Measurements from ENCODE around the gene SDHAF4.

SDHAF4 gene

DNA sequence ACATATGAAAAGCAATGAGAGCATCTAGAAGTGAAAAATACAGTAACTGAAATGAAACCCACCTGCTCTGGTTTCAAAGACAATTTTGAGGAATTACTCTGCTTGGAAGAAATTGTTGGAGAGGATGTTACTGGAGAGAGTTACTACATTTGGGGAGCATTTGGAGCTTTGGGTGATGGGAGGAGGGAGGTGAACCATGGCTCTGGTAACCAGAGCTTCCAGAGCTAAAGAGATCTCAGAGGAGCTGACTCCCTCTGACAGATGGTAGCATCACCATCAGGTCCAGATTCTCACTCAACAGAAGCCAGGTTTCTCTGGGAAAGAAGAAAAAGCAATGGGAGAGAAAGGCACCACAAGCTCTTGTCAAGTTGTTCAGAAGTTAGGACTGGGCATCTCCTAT lies 58.7 kb downstream of the SDHAF4 start:
- Histone ChIP-seq H3K9me3 (ENCODE audit: low read length) (no peaks in the 10 kb centered on the region), H3K36me3 (ENCODE audit: insufficient read depth, low read length) (no peaks in the 10 kb centered on the region), H4K20me1 (ENCODE audit: insufficient read depth, low read length) (no peaks in the 10 kb centered on the region), H3F3A (ENCODE audit: insufficient read depth, low read length) (no peaks in the 10 kb centered on the region), H3K27me3 (ENCODE audit: insufficient read depth, low read length) (no peaks in the 10 kb centered on the region), H3K9ac (ENCODE audit: low read length) (no peak overlapping the region), H3K9me2 (ENCODE audit: low read depth, low read length) (no peaks in the 10 kb centered on the region), H3K27ac (ENCODE audit: low read depth, low read length, poor library complexity, severe bottlenecking) (no peak overlapping the region), H3K79me2 (ENCODE audit: insufficient read depth, low read length) (no peaks in the 10 kb centered on the region), H3K4me3 (ENCODE audit: low read depth, low read length, poor library complexity, severe bottlenecking) (no peak overlapping the region), H3K4me1 (ENCODE audit: insufficient read depth, low read length, severe bottlenecking) (no peaks in the 10 kb centered on the region), H3K4me2 (ENCODE audit: low read length) (no peak overlapping the region), H2AFZ (ENCODE audit: low read length) (no peak overlapping the region)
- TF ChIP-seq CTCF (IDR thresholded peaks at IDR 0.05; ENCODE audit: low read length) (no peak), EZH2 (IDR thresholded peaks at IDR 0.05; ENCODE audit: borderline replicate concordance, low read length) (no peak)

DNA sequence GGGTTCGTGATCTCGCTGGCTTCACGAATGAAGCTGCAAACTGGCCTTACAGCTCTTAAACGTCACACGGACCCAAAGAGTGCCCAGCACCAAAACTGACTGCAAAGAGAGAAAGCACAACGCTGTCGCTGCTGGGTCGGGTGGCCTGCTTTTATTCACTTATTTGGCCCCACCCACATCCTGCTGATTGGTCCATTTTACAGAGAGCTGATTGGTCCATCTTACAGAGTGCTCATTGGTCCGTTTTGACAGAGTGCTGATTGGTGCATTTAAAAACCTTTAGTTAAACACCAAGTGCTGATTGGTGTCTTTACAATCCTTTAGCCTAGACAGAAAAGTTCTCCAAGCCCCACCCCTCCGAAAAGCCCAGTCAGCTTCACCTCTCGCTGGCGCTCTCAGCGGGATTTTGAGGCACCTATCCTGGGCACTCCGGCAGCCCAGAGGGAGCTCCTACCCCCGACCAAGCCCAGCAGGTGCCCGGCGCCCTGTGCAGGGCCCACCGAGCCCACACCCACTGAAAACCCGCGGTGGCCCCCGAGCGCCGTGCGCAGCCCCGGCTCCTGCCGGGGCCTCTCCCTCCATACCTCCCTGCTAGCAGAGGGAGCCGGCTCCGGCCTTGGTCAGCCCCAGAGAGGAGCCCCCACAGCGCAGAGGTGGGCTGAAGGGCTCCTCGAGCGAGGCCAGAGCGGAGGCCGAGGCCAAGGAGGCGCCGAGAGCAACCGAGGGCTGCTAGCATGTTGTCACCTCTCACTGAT lies 60.9 kb downstream of the SDHAF4 start:
- Histone ChIP-seq H2AFZ (ENCODE audit: low read length) (no peak overlapping the region), H3K9me3 (ENCODE audit: low read length) (no peaks in the 10 kb centered on the region), H3K36me3 (ENCODE audit: insufficient read depth, low read length) (no peaks in the 10 kb centered on the region), H4K20me1 (ENCODE audit: insufficient read depth, low read length) (no peaks in the 10 kb centered on the region), H3K4me1 (ENCODE audit: insufficient read depth, low read length, severe bottlenecking) (no peaks in the 10 kb centered on the region), H3K4me2 (ENCODE audit: low read length) (no peak overlapping the region), H3K27me3 (ENCODE audit: insufficient read depth, low read length) (no peaks in the 10 kb centered on the region), H3K9ac (ENCODE audit: low read length) (no peak overlapping the region), H3F3A (ENCODE audit: insufficient read depth, low read length) (no peaks in the 10 kb centered on the region), H3K27ac (ENCODE audit: low read depth, low read length, poor library complexity, severe bottlenecking) (no peak overlapping the region), H3K4me3 (ENCODE audit: low read depth, low read length, poor library complexity, severe bottlenecking) (no peak overlapping the region), H3K9me2 (ENCODE audit: low read depth, low read length) (no peaks in the 10 kb centered on the region), H3K79me2 (ENCODE audit: insufficient read depth, low read length) (no peaks in the 10 kb centered on the region)
- TF ChIP-seq CTCF (IDR thresholded peaks at IDR 0.05; ENCODE audit: low read length) = no peak
- TF ChIP-seq EZH2 (IDR thresholded peaks at IDR 0.05; ENCODE audit: borderline replicate concordance, low read length) = no peak

GRCh38 chr6:70629929-70630328 lies 63.2 kb downstream of the SDHAF4 start:
- no peak for TF ChIP-seq EZH2 (IDR thresholded peaks at IDR 0.05; ENCODE audit: borderline replicate concordance, low read length)
- no peak for TF ChIP-seq CTCF (IDR thresholded peaks at IDR 0.05; ENCODE audit: low read length)
- Histone ChIP-seq H3F3A (ENCODE audit: insufficient read depth, low read length) (no peaks in the 10 kb centered on the region), H3K4me2 (ENCODE audit: low read length) (no peak overlapping the region), H2AFZ (ENCODE audit: low read length) (no peak overlapping the region), H3K4me3 (ENCODE audit: low read depth, low read length, poor library complexity, severe bottlenecking) (no peak overlapping the region), H3K9ac (ENCODE audit: low read length) (no peak overlapping the region), H3K79me2 (ENCODE audit: insufficient read depth, low read length) (no peaks in the 10 kb centered on the region), H3K27me3 (ENCODE audit: insufficient read depth, low read length) (no peaks in the 10 kb centered on the region), H3K9me2 (ENCODE audit: low read depth, low read length) (no peaks in the 10 kb centered on the region), H4K20me1 (ENCODE audit: insufficient read depth, low read length) (no peaks in the 10 kb centered on the region), H3K4me1 (ENCODE audit: insufficient read depth, low read length, severe bottlenecking) (no peaks in the 10 kb centered on the region), H3K36me3 (ENCODE audit: insufficient read depth, low read length) (no peaks in the 10 kb centered on the region), H3K9me3 (ENCODE audit: low read length) (no peaks in the 10 kb centered on the region), H3K27ac (ENCODE audit: low read depth, low read length, poor library complexity, severe bottlenecking) (no peak overlapping the region)

Data from OCI-LY1 (cell line).